ENCODE data around the gene MAT2B. TPM values are rescaled to one million over a fixed set of nuclear protein-coding genes. Genes with fewer than 3 reads are reported as not detected.

Gene MAT2B
- 10 to 100 TPM; 20.8 to 55.3 (median 44.8) TPM for total RNA-seq

DNA sequence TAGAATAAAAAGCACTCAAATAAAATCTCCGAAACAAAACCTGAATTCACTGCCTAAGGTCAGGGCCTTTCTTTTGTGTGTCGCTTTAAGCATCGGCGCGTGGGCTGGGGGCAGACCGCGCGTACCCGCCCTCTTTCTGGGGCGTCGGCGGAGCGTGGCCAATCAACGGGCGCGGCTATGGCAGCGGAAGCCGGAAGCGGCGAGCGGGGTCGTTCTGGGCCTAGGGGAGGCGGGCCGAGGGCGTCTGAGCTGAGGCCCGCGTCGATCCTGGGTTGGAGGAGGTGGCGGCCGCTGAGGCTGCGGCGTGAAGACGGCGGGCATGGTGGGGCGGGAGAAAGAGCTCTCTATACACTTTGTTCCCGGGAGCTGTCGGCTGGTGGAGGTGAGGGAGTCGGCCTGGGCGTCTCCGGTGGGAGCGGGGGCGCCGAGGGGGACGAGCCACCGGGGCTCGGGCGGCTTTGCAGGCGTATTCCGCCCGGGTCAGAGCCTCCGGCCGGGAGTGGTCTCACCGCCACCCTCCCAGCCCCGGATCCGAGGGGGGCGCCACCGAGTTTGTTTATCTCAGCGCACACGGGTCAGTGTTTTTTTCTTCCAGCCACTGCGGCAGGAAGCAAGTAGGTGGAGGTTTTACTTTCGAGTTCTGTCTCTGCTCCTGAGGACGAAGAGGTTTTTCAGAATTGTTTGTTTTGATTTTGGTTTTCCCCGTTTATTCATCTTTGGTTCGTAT is at the start of gene MAT2B:
TSS of gene MAT2B (plus strand) at position 252 of the 727 bp plus-strand sequence. CDS start at position 320, 68 bp downstream.
- peak; percentile 78 for DNase-seq
- H3K27me3 ChIP-seq: no peaks in the 10 kb centered on the region
- no peaks in the 10 kb centered on the region for H3K36me3 ChIP-seq
- H3K27ac ChIP-seq: peak within 1 kb of the TSS; percentile 97 to 100 (median 99)
- H3K4me3 ChIP-seq: peak within 1 kb of the TSS; percentile 74 to 94 (median 86)
- TF ChIP-seq POLR2A (IDR thresholded peaks at IDR 0.05): peak in 3 of 4 donors; percentile 90 to 99 (median 93)
- peak; percentile 32 to 45 (median 38) for TF ChIP-seq CTCF (IDR thresholded peaks at IDR 0.05)
- intact Hi-C loops (cut with DNase I): no loop called here
- H3K4me1 ChIP-seq: peaks cover 0 to 69% (median 34%) of the 10 kb centered on the region in 3 donors
- H3K9me3 ChIP-seq: no peaks in the 10 kb centered on the region
- WGBS, 2 donors: 0% methylated on average over 32 to 51 of the region's 64 CpGs

DNA sequence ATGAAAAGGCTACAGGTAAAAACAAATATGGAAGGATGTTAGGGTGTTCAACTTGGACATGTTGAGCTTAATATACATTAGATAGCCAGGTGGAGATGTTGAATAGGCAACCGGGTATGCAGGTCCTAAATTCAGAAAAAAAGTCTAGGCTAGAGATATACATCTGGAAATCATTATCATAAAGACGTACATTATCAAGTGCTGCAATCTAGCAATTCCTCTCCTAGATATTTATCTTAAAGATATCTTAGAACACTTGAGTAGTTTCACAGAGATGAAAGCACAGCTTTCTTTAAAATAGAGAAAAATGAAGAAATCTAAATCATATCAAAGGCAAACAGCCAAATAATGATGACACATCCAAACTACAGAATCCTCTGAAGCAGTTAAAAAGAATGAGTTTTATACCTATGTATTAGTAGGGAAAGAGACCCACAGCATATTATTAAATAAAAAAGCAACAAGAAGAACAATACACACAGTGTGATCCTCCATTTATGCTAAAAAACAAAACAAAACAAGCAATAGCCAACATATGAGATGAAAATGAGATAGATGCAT is 49.3 kb upstream of the MAT2B start:
- intact Hi-C loops (cut with DNase I): loop anchor here (10.0 kb wide), 1 partner anchor 59 kb away; no protein-coding TSS in a partner anchor
- H3K27ac ChIP-seq: no peak overlapping the region
- 87 to 90% methylated on average over 2 of the region's 2 CpGs for WGBS, 2 donors
- no peaks in the 10 kb centered on the region for H3K27me3 ChIP-seq
- DNase-seq: no peak
- peaks cover 0 to 57% (median 0%) of the 10 kb centered on the region in 3 donors for H3K36me3 ChIP-seq
- H3K4me3 ChIP-seq: no peak overlapping the region
- peaks cover 10 to 26% (median 11%) of the 10 kb centered on the region in 3 donors for H3K4me1 ChIP-seq
- H3K9me3 ChIP-seq: no peaks in the 10 kb centered on the region
- TF ChIP-seq POLR2A (IDR thresholded peaks at IDR 0.05) (no peak), CTCF (IDR thresholded peaks at IDR 0.05) (no peak)

- Histone ChIP-seq H3K36me3 (peaks cover 0 to 50% (median 0%) of the 10 kb centered on the region in 3 donors), H3K27me3 (no peaks in the 10 kb centered on the region), H3K4me1 (peaks cover 12 to 33% (median 14%) of the 10 kb centered on the region in 3 donors), H3K9me3 (no peaks in the 10 kb centered on the region), H3K4me3 (no peak overlapping the region), H3K27ac (no peak overlapping the region)
- no peak for DNase-seq
- TF ChIP-seq CTCF (IDR thresholded peaks at IDR 0.05): no peak
- TF ChIP-seq POLR2A (IDR thresholded peaks at IDR 0.05): no peak
- intact Hi-C loops (cut with DNase I): loop anchor here (10.0 kb wide), 1 partner anchor 58 kb away; no protein-coding TSS in a partner anchor
- WGBS, 2 donors: 90 to 96% methylated on average over 7 of the region's 7 CpGs
These were observed 48.6 kb upstream of the MAT2B start for GRCh38 chr5:163456840-163457239.

DNA sequence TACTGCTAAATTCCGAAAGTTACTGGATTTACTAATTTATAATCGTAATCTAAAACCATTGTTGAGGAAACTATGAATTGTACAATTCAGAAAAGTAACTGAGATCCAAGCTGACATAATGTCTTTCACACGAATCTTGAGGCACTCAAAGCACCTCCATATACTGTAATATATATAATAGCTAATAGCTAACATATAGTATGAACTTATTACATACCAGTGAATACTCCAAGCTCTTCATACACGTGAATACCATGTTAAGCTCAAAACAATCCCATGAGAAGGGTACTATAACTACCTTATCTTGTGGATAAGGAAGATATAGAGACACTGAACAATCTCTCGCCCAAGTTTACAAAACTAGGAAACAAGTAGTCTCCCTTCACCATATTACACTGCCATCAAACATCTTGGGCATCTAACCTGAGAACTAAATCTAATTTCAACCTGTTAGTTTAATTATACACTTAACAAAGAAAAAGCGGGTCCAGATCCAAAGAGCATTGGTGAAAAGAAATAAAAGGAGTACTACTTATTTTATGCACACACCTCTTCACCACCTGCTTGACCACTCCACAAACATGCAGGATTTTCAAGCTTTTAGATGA is 46.5 kb upstream of the MAT2B start:
- WGBS, 2 donors: 24 to 29% methylated on average over 6 of the region's 6 CpGs
- TF ChIP-seq POLR2A (IDR thresholded peaks at IDR 0.05) (no peak), CTCF (IDR thresholded peaks at IDR 0.05) (no peak)

More for the DNA sequence above, 46.5 kb upstream of the MAT2B start:
- no peak for DNase-seq
- Histone ChIP-seq H3K4me1 (peaks cover 12 to 45% (median 18%) of the 10 kb centered on the region in 3 donors), H3K4me3 (peak overlapping the region; percentile 57 to 82 (median 74)), H3K27ac (peak overlapping the region; percentile 92 to 97 (median 96)), H3K36me3 (peaks cover 0 to 31% (median 0%) of the 10 kb centered on the region in 3 donors), H3K27me3 (no peaks in the 10 kb centered on the region), H3K9me3 (no peaks in the 10 kb centered on the region)
- intact Hi-C loops (cut with DNase I): loop anchor here (10.0 kb wide), 1 partner anchor 56 kb away; no protein-coding TSS in a partner anchor
